Mammary epithelial cell (primary cell): ENCODE data around the gene PCAT7.

Experiments
- EZH2 ChIP-seq: IDR thresholded peaks from 2 replicates; pipeline ENCODE4 v1.6.1; 2012; ENCODE audit warnings: low read length, inconsistent platforms, borderline replicate concordance
- TF ChIP-seq, protein P1 (sequence below), 2 donors: IDR thresholded peaks in 1 of 2; conservative IDR thresholded peaks in 1 of 2; 2 replicates each; pipeline ENCODE4 v1.5.1; 2011 to 2012; ENCODE audit warnings: inconsistent platforms in 2 of 2, low read length in 2 of 2, mild to moderate bottlenecking in 2 of 2, control low read depth in 1 of 2, low read depth in 1 of 2; ENCODE audit not compliant: insufficient read depth in 1 of 2; ENCODE audit errors: extremely low read depth in 1 of 2

- no peak for TF ChIP-seq EZH2
- TF ChIP-seq, protein P1, sequence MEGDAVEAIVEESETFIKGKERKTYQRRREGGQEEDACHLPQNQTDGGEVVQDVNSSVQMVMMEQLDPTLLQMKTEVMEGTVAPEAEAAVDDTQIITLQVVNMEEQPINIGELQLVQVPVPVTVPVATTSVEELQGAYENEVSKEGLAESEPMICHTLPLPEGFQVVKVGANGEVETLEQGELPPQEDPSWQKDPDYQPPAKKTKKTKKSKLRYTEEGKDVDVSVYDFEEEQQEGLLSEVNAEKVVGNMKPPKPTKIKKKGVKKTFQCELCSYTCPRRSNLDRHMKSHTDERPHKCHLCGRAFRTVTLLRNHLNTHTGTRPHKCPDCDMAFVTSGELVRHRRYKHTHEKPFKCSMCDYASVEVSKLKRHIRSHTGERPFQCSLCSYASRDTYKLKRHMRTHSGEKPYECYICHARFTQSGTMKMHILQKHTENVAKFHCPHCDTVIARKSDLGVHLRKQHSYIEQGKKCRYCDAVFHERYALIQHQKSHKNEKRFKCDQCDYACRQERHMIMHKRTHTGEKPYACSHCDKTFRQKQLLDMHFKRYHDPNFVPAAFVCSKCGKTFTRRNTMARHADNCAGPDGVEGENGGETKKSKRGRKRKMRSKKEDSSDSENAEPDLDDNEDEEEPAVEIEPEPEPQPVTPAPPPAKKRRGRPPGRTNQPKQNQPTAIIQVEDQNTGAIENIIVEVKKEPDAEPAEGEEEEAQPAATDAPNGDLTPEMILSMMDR (conservative IDR thresholded peaks at IDR 0.05 in 1 of 2, IDR thresholded peaks at IDR 0.05 in 1 of 2; ENCODE audit: extremely low read depth in 1 of 2, insufficient read depth in 1 of 2, low read depth in 1 of 2, low read length in 2 of 2): no peak
These were observed 55.3 kb downstream of the PCAT7 start for GRCh38 chr9:94610181-94610606.
